Peyer's patch (tissue), 4 donors: ENCODE results near the gene SLC24A5.

Experiments
- CTCF ChIP-seq, 6 experiments: fragments of 450-650 bp in 4 of 6; fragments of 200-600 bp in 2 of 6; sonication (generic) in 1 of 6; IDR thresholded peaks; one replicate each; pipeline ENCODE4 v1.5.1; 2017 to 2019; ENCODE audit warnings: antibody characterized with exemption in 6 of 6, mild to moderate bottlenecking in 3 of 6, moderate library complexity in 1 of 6
- POLR2A ChIP-seq, 2 donors: fragments of 450-650 bp; IDR thresholded peaks; one replicate each; pipeline ENCODE4 v1.5.1; 2017; ENCODE audit warnings: antibody characterized with exemption in 2 of 2, mild to moderate bottlenecking in 2 of 2, moderate library complexity in 2 of 2

- TF ChIP-seq CTCF (IDR thresholded peaks at IDR 0.05) (no peak), POLR2A (IDR thresholded peaks at IDR 0.05) (no peak)
Measured at GRCh38 chr15:48085591-48085930, 35.2 kb upstream of the SLC24A5 start.
